ENCODE data around the gene CHRM1. TPM values are rescaled to one million over a fixed set of nuclear protein-coding genes. Genes with fewer than 3 reads are reported as not detected.

The CHRM1 gene
- total and polyA plus RNA-seq, 2 of the 13 experiments (the other 11 are each of a cell fraction or from before 2014, with no cell fraction given), result not detected

DNA sequence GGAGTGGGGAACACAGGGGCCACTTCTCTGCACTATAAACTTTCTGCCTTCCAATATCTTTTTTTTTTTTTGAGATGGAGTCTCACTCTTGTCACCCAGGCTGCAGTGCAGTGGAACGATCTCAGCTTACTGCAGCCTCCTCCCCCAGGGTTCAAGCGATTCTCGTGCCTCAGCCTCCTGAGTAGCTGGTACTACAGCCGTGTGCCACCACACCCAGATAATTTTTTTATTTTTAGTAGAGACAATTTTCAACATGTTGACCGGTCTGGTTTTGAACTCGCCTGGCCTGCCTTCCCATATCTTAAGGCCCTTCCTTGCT lies 38.8 kb downstream of the CHRM1 start:
- Histone ChIP-seq H3K4me3 (replicated peaks in 1 of 3; ENCODE audit: insufficient read depth in 1 of 3, low read depth in 2 of 3, low read length in 3 of 3) (peak overlapping the region; percentile 92 to 99 (median 94)), H3K27ac (ENCODE audit: extremely low read length, insufficient read depth, low read length) (peak overlapping the region; percentile 93), H3K9me3 (ENCODE audit: low read length) (no peaks in the 10 kb centered on the region), H4K20me1 (ENCODE audit: insufficient read depth, low read length) (peaks cover 19% of the 10 kb centered on the region; the same call in 1 of the 2 replicates), H3K36me3 (replicated peaks in 1 of 2; ENCODE audit: control insufficient read depth in 1 of 2, insufficient read depth in 2 of 2, low read length in 2 of 2) (peaks cover 26 to 70% of the 10 kb centered on the region in 2 experiments), H3K4me2 (ENCODE audit: low read depth, low read length) (peak overlapping the region; percentile 81), H3K4me1 (ENCODE audit: insufficient read depth, low read length) (peaks cover 69% of the 10 kb centered on the region), H2AFZ (ENCODE audit: low read length) (no peak overlapping the region), H3K9ac (ENCODE audit: insufficient read depth, low read depth, low read length) (peak overlapping the region; percentile 92), H3K79me2 (ENCODE audit: insufficient read depth, low read length) (peaks cover 61% of the 10 kb centered on the region), H3K27me3 (ENCODE audit: control insufficient read depth in 1 of 2, insufficient read depth in 2 of 2, low read length in 2 of 2) (no peaks in the 10 kb centered on the region; a peak in 1 of 5 replicates)
- DNase-seq (ENCODE audit: low spot score) (no peak), ATAC-seq (no peak), FAIRE-seq (no peak)
- BruUV-seq (replicated peaks), result no TSS peak
- intact Hi-C loops (cut with micrococcal nuclease; ENCODE audit: unreplicated experiment), result no loop called here
- ChIA-PET POLR2A (interaction anchor here (1.6 to 5.8 kb wide), 8 partner anchors 11 to 154 kb away, joined by 4 to 90 read pairs (median 17); partner anchors contain the start of genes HNRNPUL2, STX5, TEX54 and TTC9C), CTCF (ENCODE audit: low intra/inter-chr PET ratio, low total read pairs) (no interaction called here)
- 0 out of 2 replicates have a peak, but pooled peaks have one; percentile 30 for TF ChIP-seq PAX8 (CRISPR knock-in tag; IDR thresholded peaks at IDR 0.05; ENCODE audit: borderline replicate concordance)
- no peak for TF ChIP-seq NR2F6 (IDR thresholded peaks at IDR 0.05)
- no peak for TF ChIP-seq NR2F6 (CRISPR knock-in tag; IDR thresholded peaks at IDR 0.05)
- TF ChIP-seq, protein P1, sequence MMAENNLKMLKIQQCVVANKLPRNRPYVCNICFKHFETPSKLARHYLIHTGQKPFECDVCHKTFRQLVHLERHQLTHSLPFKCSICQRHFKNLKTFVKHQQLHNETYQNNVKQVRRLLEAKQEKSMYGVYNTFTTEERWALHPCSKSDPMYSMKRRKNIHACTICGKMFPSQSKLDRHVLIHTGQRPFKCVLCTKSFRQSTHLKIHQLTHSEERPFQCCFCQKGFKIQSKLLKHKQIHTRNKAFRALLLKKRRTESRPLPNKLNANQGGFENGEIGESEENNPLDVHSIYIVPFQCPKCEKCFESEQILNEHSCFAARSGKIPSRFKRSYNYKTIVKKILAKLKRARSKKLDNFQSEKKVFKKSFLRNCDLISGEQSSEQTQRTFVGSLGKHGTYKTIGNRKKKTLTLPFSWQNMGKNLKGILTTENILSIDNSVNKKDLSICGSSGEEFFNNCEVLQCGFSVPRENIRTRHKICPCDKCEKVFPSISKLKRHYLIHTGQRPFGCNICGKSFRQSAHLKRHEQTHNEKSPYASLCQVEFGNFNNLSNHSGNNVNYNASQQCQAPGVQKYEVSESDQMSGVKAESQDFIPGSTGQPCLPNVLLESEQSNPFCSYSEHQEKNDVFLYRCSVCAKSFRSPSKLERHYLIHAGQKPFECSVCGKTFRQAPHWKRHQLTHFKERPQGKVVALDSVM (CRISPR knock-in tag; IDR thresholded peaks at IDR 0.05), result peak; percentile 81
- TF ChIP-seq, protein P2, sequence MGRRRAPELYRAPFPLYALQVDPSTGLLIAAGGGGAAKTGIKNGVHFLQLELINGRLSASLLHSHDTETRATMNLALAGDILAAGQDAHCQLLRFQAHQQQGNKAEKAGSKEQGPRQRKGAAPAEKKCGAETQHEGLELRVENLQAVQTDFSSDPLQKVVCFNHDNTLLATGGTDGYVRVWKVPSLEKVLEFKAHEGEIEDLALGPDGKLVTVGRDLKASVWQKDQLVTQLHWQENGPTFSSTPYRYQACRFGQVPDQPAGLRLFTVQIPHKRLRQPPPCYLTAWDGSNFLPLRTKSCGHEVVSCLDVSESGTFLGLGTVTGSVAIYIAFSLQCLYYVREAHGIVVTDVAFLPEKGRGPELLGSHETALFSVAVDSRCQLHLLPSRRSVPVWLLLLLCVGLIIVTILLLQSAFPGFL (CRISPR knock-in tag; IDR thresholded peaks at IDR 0.05), result no peak
- 68% methylated on average over 6 of the region's 6 CpGs for WGBS (ENCODE audit: low lambda C conversion rate)
- in situ Hi-C loops (cut with HindIII; ENCODE audit: extremely low pct_ligation_motif_present, low pct_unique_long_range_greater_than_20kb), result no loop called here

All from HepG2 (cell line).